T follicular helper cell (primary cell): ENCODE data around the gene WDR47.
"Not testable (repeated sequence)": the region's sequence is repeated elsewhere in the genome, so short reads cannot be mapped to it uniquely, and the experiment has no call there.

Experiments
- DNase-seq: peaks from one replicate; pipeline ENCODE4 v3.0.0-alpha.2; 2020; ENCODE audit warnings: low read depth

Gene WDR47

DNA sequence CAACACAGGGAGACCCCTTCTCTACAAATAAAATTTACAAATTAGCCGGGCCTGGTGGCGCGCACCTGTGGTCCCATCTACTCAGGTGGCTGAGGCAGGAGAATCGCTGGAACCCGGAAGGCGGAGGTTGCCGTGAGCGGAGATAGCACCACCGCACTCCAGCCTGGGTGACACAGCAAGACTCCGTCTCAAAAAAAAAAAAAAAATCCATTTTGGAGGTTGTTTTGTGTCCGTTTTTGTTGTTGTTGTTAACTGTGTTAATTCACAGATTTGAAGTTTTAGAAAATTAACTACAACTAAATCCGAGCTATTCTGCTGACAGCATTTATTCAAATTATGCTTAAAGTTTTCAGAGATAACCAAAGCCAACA is 79.2 kb downstream of the WDR47 start:
- no peak for DNase-seq

DNA sequence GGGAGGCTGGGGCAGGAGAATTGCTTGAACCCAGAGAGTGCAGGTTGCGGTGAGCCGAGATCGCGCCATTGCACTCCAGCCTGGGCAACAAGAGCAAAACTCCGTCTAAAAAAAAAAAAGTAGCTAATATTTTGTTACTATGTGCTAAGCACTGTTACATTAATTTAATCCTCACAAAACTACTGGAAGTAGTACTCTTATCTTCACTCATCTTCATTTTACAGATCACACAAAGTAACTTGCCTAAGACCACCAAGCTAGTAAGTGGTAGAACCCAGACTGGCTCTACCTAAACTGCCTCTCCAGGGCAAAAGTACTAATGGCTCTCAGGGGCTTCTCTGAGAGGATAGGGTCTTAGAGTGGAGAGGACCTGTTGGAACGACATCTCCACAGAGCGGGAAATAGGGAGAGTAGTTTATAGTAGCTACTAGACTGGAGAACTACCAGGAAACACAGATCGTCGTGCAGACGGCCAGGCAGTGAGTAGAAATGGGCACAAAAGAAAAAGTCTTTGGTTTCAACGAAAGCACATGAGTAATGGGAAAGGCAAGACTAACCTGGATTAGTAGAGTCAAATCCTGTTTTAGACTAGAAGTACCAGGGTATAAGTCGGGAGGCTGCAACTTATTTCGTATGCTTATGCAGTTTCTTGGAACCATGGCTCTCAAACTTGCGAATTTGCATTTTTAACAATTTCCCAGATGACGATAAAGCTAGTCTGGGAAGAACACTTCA is 80.0 kb downstream of the WDR47 start:
- no peak for DNase-seq

DNA sequence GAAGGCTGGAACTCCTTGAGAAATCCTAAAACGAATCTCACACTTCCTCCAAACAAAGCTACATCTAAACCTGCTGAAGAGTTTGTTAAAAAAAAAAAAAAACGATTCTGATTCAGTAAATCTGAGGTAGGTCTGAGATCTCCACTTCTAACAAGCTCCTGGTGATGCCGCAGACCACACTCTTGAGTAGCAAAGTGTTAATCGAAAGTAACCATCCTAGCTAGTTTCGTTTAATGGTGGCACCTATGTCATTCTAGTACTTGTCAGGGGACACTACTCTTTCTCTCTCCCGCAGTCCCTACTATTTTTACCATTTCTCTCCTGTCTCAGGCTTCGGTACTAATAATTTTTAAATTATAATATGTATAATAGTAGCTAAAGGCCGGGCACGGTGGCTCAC is 80.7 kb downstream of the WDR47 start:
- no peak for DNase-seq

DNA sequence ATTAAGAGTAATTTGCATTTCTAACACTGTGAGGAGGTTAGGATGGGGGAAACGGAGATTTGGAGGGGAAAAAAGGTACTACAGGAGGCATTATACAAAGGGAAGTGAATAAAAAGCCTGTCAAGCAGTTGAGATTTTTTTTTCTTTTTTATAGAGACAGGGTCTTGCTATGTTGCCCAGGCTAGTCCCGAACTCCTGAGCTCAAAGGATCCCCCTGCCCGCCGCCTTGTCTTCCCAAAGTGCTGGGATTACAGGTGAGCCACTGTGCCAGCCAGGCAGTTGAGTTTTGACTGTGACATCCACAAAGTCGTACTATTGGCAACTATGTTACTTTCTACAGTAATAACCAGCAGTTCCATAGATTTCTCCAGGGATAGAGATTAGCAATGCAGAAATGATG is 81.2 kb downstream of the WDR47 start:
- DNase-seq, result no peak

DNA sequence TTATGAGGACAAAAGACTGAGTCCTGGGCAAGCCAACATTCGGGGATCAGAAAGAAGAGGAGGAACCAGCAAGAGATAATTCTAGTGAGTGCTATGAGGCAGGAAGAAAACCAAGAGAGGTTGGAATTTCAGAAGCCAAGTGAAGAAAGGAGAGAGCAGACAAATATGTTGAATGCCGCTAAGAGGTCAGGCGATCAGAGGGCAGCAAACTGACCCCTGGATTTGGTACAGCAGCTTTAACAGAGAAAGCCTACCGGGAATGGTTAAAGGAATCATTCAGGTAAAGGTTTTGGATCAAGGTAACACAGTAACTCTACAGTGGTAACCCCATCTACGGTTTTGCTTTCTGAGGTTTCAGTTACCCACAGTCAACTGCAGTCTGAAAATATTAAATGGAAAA is 84.0 kb downstream of the WDR47 start:
- DNase-seq, result no peak

DNA sequence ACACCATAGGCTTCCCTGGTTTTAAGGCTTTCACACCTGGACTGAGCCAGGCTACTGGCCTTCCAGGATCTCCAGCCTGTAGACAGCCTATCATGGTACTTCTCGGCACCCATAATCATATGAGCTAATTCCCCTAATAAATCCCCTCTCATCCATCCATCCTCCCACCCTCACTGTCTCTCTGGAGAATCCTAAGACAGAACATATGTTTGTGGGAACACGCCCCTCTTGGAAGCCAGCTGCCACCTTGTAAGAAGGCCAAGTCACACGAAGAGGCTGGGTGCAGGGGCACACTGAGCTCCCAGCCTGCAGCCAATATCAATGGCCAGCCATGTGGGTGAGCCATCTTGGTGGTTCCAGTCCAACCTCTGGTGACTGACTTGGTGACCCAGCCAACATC is 86.0 kb downstream of the WDR47 start:
- DNase-seq, result no peak

DNA sequence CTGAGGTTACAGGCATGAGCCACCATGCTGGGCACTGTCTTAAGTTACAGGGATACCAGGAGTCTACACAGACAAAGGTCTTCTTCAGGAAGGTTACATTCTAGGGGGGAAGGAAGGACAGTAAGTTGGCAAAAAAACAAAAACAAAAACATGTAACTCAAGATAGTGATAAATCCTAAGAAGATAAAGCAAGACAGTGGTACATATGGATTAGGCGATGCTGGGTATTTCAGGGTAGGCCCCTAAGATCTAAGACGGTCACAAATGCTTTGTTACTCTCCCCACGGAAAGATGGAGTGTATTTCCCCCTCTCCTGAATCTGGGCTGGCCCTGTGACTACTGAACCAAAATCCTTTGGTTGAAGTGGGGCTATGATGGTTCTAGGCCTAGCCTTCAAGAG is 86.8 kb downstream of the WDR47 start:
- DNase-seq, result no peak

DNA sequence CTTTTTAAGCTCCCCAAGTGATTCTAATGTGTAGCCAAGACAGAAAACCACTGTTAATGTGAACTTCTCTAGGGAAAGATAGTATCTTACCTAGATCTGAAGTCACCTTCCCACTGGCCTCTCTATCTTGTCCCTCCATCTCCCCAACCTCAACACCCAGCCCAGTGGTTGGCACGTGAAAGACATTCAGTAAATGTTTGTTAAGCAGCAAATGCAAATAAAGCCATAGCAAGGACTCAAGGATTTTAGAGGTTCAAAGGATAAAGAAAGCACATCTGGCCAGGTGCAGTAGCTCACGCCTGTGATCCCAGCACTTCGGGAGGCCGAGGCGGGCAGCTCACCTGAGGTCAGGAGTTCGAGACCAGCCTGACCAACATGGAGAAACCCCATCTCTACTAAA is 88.5 kb downstream of the WDR47 start:
- no peak for DNase-seq

DNA sequence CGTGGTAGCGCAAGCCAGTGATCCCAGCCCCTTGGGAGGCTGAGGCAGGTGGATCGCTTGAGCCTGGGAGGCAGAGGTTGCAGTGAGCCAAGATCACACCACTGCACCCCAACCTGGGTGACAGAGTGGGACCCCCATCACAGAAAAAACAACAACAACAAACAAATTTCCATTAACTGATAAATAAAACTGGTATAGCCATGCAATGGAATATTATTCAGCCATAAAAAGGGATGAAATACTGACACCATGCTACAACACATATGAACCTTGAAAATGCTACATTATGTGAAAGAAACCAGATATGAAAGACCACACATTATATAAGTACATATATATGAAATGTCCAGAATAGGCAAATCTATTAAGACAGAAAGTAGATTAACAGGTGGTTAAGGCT is 90.7 kb downstream of the WDR47 start:
- no peak for DNase-seq

DNA sequence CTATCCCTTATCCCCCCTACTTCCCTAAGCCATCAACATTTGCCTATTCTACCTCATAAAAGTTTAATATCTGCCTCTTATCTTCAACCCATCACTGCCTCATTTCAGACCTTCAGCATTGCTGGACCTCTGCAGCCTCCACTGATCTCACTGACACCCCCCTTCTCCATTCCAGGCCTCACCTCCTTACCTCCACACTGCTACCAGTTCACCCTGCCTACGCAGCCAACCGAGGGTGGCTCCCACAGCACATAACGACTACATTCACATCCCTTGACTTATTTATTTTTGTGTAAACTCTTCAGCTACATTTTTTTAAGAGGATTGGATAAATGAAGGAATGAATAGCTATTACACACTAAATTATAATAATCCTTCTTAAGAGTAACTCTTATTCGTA is 92.9 kb downstream of the WDR47 start:
- no peak for DNase-seq

DNA sequence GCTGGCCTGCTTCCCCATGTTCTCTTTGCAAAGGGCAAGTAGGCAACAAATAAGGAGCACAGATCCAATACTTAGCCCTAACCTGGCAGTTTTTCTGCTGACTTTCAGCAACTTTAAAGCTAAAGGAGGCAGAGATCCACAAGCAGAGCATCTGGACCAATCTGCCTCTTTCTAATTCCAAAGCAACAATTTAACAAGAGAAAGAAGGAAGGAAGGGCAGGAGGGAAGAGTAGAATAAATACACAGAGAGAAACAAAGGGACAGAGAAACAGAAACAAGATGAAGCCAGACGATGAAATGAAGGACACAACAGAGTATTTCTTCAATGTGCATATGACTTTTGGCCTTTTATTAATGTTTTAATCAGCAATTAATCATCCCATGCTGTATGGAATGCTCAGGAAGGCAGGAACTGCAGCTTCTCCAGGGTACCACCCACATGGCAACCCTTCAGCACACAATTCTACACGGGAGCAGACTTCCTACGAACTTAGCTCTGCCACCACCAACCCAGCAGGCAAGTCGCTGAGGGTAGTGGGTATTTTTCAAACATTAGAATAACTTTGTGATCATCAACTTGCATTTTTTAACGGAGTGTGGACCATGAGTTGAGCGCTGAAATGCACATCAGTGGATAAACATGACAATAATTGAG is 93.9 kb downstream of the WDR47 start:
- DNase-seq, result no peak

DNA sequence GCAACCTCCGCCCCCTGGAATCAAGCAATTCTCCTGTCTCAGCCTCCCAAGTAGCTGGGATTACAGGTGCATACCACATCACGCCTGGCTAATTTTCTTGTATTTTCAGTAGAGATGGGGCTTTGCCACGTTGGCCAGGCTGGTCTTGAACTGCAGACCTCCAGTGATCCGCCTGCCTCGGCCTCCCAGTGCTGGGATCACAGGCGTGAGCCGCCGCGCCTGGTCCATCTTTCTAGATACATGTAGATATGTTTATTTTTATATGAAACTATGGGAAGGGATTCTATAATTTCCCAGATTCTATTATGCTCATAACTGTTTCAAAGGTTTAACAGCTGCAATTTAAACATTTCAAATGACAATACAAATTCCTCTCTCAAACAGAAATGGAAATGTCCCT is 105.7 kb downstream of the WDR47 start:
- DNase-seq, result no peak

DNA sequence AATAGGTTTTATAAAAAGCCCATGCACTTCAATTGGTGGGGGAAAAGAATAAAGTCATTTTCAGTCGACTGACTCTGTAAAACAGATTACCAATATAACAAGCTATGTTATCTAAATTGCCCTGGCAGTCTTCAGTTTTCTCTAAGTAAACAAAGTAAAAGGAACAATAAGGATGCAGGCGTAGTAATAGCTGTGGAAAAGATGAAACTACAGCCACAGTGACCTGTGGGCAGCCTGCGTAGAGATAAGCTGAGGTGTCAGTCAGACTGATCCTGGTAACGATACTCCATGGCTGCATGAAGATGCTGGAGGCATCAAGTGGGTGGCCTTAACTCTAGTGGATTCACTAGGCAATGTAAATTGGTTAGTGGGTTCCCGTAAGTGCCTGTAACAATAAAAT is 108.0 kb downstream of the WDR47 start:
- DNase-seq, result no peak

DNA sequence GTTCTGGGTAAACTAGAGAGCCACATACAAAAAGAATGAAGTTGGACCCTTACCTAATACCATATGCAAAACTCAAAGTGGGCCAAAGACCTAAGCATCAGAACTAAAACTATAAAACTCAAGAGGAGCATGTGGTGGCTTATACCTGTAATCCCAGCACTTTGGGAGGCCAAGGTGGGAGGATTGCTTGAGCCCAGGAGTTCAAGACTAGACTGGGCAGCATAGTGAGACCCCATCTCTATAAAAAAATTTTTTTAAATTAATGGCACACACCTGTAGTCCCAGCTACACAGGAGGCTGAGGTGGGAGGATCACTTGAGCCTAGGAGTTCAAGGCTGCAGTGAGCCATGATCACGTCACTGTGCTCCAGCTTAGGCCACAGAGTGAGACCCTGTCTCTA is 114.3 kb downstream of the WDR47 start:
- DNase-seq, result not testable (repeated sequence)

DNA sequence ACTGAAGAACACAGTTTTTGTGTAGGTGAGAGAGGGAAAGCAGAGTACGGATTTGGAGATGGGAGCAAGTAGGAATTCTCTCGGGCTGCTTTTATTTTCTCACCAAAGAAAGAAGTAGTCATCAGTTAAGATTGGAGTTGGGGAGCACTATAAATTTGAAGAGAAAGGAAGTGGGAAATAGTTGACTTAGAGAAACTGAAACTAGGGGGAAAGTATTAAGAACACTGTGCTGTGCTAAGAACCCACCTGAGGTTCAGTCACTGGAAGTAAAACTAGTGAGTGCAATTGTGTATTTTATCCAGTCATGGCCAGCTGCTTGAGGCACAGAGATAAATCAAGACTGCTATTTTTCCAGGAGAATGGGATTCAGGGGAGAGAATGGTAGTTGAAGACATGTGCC is 116.0 kb downstream of the WDR47 start:
- no peak for DNase-seq
